ENCODE measurements around the gene CD69.
A peak's percentile ranks its signal among the peaks of the same experiment; 100 is the strongest.

The CD69 gene

GRCh38 chr12:9711664-9712063 lies 49.0 kb downstream of the CD69 start:
- peak overlapping the region; percentile 97 for H3K27ac ChIP-seq (ENCODE audit: low read length)
- TF ChIP-seq, protein P1, sequence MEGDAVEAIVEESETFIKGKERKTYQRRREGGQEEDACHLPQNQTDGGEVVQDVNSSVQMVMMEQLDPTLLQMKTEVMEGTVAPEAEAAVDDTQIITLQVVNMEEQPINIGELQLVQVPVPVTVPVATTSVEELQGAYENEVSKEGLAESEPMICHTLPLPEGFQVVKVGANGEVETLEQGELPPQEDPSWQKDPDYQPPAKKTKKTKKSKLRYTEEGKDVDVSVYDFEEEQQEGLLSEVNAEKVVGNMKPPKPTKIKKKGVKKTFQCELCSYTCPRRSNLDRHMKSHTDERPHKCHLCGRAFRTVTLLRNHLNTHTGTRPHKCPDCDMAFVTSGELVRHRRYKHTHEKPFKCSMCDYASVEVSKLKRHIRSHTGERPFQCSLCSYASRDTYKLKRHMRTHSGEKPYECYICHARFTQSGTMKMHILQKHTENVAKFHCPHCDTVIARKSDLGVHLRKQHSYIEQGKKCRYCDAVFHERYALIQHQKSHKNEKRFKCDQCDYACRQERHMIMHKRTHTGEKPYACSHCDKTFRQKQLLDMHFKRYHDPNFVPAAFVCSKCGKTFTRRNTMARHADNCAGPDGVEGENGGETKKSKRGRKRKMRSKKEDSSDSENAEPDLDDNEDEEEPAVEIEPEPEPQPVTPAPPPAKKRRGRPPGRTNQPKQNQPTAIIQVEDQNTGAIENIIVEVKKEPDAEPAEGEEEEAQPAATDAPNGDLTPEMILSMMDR (IDR thresholded peaks at IDR 0.05; ENCODE audit: low read depth, low read length) = no peak
- no peak for TF ChIP-seq EZH2phosphoT487 (IDR thresholded peaks at IDR 0.05; ENCODE audit: low read depth)
- peaks cover 98% of the 10 kb centered on the region for H3K4me1 ChIP-seq (ENCODE audit: low read length)
- H3K4me3 ChIP-seq (ENCODE audit: low read length) = no peak overlapping the region
- H2AFZ ChIP-seq (ENCODE audit: low read depth, low read length) = no peak overlapping the region
- peaks cover 12% of the 10 kb centered on the region for H3K36me3 ChIP-seq (replicated peaks; ENCODE audit: low read depth, low read length)
- peak overlapping the region; percentile 23 for H3K4me2 ChIP-seq (ENCODE audit: low read length)
- no peaks in the 10 kb centered on the region for H3K27me3 ChIP-seq (ENCODE audit: low read depth, low read length)
- H3K9ac ChIP-seq (ENCODE audit: low read length) = peak overlapping the region; percentile 54; the same call in 1 of the 2 replicates
- no peaks in the 10 kb centered on the region for H3K9me3 ChIP-seq (ENCODE audit: insufficient read depth, low read length)
- peaks cover 35% of the 10 kb centered on the region for H3K79me2 ChIP-seq (ENCODE audit: low read length)
- no peaks in the 10 kb centered on the region for H4K20me1 ChIP-seq (ENCODE audit: insufficient read depth, low read length)

GRCh38 chr12:9710584-9711375 lies 49.9 kb downstream of the CD69 start:
- H4K20me1 ChIP-seq (ENCODE audit: insufficient read depth, low read length) = no peaks in the 10 kb centered on the region
- peaks cover 26% of the 10 kb centered on the region for H3K79me2 ChIP-seq (ENCODE audit: low read length)
- no peaks in the 10 kb centered on the region for H3K27me3 ChIP-seq (ENCODE audit: low read depth, low read length)
- H3K27ac ChIP-seq (ENCODE audit: low read length) = peak overlapping the region; percentile 97
- H3K4me3 ChIP-seq (ENCODE audit: low read length) = no peak overlapping the region
- no peak overlapping the region for H2AFZ ChIP-seq (ENCODE audit: low read depth, low read length)
- H3K9me3 ChIP-seq (ENCODE audit: insufficient read depth, low read length) = no peaks in the 10 kb centered on the region
- peaks cover 98% of the 10 kb centered on the region for H3K4me1 ChIP-seq (ENCODE audit: low read length)
- peaks cover 9% of the 10 kb centered on the region for H3K36me3 ChIP-seq (replicated peaks; ENCODE audit: low read depth, low read length)
- no peak for TF ChIP-seq EZH2phosphoT487 (IDR thresholded peaks at IDR 0.05; ENCODE audit: low read depth)
- TF ChIP-seq, protein P1 (IDR thresholded peaks at IDR 0.05; ENCODE audit: low read depth, low read length) = no peak
- H3K4me2 ChIP-seq (ENCODE audit: low read length) = peak overlapping the region; percentile 16
- H3K9ac ChIP-seq (ENCODE audit: low read length) = peak overlapping the region; percentile 54

DNA sequence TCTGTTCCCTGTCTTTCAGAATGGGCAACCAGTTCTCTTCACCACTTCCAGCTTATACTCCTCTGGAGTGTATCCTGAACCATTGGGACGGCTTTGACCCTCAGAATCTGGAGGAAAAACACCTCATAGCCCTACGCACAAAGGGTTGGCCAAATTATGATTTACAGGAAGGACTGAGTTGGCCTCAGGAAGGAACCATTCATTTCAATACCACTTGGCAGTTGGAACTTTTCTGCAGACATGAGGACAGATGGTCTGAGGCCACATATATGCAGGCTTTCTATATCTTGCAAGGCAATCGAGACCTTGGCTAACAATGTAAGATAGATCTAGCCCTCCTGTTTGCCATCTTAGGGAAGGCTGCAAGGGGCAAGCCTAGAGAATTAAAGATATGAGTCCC lies 51.8 kb downstream of the CD69 start:
- Histone ChIP-seq H3K9me3 (ENCODE audit: insufficient read depth, low read length) (no peaks in the 10 kb centered on the region; the same call in 1 of the 2 replicates), H3K36me3 (replicated peaks; ENCODE audit: low read depth, low read length) (peaks cover 9% of the 10 kb centered on the region), H3K4me3 (ENCODE audit: low read length) (no peak overlapping the region), H3K27ac (ENCODE audit: low read length) (peak overlapping the region; percentile 93), H2AFZ (ENCODE audit: low read depth, low read length) (no peak overlapping the region), H3K79me2 (ENCODE audit: low read length) (peaks cover 19% of the 10 kb centered on the region), H3K4me1 (ENCODE audit: low read length) (peaks cover 85% of the 10 kb centered on the region), H4K20me1 (ENCODE audit: insufficient read depth, low read length) (no peaks in the 10 kb centered on the region), H3K27me3 (ENCODE audit: low read depth, low read length) (no peaks in the 10 kb centered on the region), H3K4me2 (ENCODE audit: low read length) (peak overlapping the region; percentile 59), H3K9ac (ENCODE audit: low read length) (peak overlapping the region; percentile 73; the same call in 1 of the 2 replicates)
- TF ChIP-seq EZH2phosphoT487 (IDR thresholded peaks at IDR 0.05; ENCODE audit: low read depth) = no peak
- TF ChIP-seq, protein P1 (IDR thresholded peaks at IDR 0.05; ENCODE audit: low read depth, low read length) = no peak

All from OCI-LY3 (cell line).